BJ (cell line): ENCODE results near the gene HIPK2. TPM values are rescaled to one million over a fixed set of nuclear protein-coding genes. Genes with fewer than 3 reads are reported as not detected.

ENCODE experiments used
- CTCF ChIA-PET: fragments of 350-600 bp; formaldehyde crosslinking; extraction: SDS; loops from one replicate; lab custom pipeline; 2021; ENCODE audit warnings: antibody characterized with exemption, inconsistent platforms; lab: Yijun Ruan, JAX
- POLR2A ChIA-PET: fragments of 300-600 bp; sonication (Branson Sonifier 250); formaldehyde crosslinking; extraction: SDS; loops from one replicate; lab custom pipeline; 2021; ENCODE audit warnings: antibody characterized with exemption; lab: Charles Lee
- DNase-seq: peaks from one replicate; pipeline ENCODE4 v3.0.0-alpha.2; 2011; ENCODE audit warnings: low read depth
- H3K27me3 ChIP-seq: 2 replicates; pipeline ENCODE4 v1.6.0; 2011; ENCODE audit warnings: low read length; ENCODE audit not compliant: control insufficient read depth, insufficient read depth
- H3K36me3 ChIP-seq: 2 replicates; pipeline ENCODE4 v1.5.1; 2011; ENCODE audit warnings: low read length; ENCODE audit not compliant: control insufficient read depth, insufficient read depth
- H3K4me3 ChIP-seq: 2 replicates; pipeline ENCODE4 v1.5.1; 2011; ENCODE audit warnings: low read depth, mild to moderate bottlenecking, control low read depth, low read length
- polyA plus RNA-seq: library from polyadenylated mRNA; depleted of rRNA; stranded (reverse); fragments of >200 nt; gene quantifications from 2 replicates; pipeline ENCODE4 v1.2.3, GENCODE V29; 2011
- TF ChIP-seq, protein P1 (sequence below): IDR thresholded peaks from 2 replicates; pipeline ENCODE4 v1.5.1; 2011; ENCODE audit warnings: low read depth, mild to moderate bottlenecking, control low read depth, inconsistent platforms, low read length, moderate library complexity; ENCODE audit not compliant: insufficient read depth

HIPK2 gene
- polyA plus RNA-seq, 1 experiment = 3.6 TPM

GRCh38 chr7:139750459-139751095 is 27.2 kb downstream of the HIPK2 start:
- no peak for DNase-seq
- TF ChIP-seq, protein P1, sequence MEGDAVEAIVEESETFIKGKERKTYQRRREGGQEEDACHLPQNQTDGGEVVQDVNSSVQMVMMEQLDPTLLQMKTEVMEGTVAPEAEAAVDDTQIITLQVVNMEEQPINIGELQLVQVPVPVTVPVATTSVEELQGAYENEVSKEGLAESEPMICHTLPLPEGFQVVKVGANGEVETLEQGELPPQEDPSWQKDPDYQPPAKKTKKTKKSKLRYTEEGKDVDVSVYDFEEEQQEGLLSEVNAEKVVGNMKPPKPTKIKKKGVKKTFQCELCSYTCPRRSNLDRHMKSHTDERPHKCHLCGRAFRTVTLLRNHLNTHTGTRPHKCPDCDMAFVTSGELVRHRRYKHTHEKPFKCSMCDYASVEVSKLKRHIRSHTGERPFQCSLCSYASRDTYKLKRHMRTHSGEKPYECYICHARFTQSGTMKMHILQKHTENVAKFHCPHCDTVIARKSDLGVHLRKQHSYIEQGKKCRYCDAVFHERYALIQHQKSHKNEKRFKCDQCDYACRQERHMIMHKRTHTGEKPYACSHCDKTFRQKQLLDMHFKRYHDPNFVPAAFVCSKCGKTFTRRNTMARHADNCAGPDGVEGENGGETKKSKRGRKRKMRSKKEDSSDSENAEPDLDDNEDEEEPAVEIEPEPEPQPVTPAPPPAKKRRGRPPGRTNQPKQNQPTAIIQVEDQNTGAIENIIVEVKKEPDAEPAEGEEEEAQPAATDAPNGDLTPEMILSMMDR = no peak
- POLR2A ChIA-PET = interaction anchor here (0.6 kb wide), 1 partner anchor 25 kb away, joined by 9 read pairs; no protein-coding TSS in a partner anchor
- Histone ChIP-seq H3K4me3 (no peak overlapping the region), H3K27me3 (no peaks in the 10 kb centered on the region), H3K36me3 (no peaks in the 10 kb centered on the region; the same call in 1 of the 2 replicates)
- CTCF ChIA-PET = interaction anchor here (1.5 kb wide), 1 partner anchor 8 kb away, joined by 4 read pairs; no protein-coding TSS in a partner anchor

DNA sequence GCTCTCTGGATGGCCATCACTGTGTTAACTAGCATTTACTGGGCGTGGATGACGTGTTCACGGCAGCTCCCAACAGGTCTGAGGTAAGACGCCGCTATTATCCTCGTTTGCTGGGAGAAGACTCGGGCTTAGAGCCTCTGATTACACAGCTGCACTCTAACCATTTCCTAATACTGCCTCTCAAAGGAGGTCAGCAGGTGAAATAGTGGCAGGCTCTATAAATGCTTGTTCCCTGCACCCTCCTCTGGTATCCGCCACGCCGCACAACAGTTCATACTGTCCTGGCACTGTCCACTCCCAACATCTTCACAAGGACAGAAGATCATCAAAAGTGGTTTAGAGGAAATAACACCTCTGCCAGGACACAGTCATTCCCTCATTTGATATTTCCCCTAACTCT is 28.3 kb downstream of the HIPK2 start:
- no peak for DNase-seq
- Histone ChIP-seq H3K36me3 (no peaks in the 10 kb centered on the region; the same call in 1 of the 2 replicates), H3K4me3 (no peak overlapping the region), H3K27me3 (no peaks in the 10 kb centered on the region)
- TF ChIP-seq, protein P1 = no peak
- ChIA-PET CTCF (no interaction called here), POLR2A (no interaction called here)

DNA sequence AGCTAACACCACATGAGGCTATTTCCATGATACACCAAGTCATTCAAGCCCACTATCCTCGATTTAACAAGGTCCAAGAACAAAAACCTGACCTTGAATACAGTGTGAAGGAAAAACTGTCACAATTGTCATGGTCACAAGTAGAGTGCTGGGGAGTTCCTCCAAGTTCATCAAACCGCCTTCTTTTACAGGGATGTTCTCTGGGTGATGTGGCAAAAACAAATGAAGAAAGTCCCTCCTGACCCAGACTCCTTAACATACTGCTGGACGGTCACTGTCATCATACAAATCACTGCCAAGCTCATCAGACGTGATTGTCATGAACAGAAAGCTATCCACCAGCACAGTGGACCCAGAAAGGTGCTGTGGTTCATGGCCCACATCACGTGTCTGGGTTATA is 28.9 kb downstream of the HIPK2 start:
- H3K27me3 ChIP-seq = no peaks in the 10 kb centered on the region
- POLR2A ChIA-PET = no interaction called here
- H3K36me3 ChIP-seq = no peaks in the 10 kb centered on the region
- H3K4me3 ChIP-seq = no peak overlapping the region
- no peak for DNase-seq
- CTCF ChIA-PET = no interaction called here
- TF ChIP-seq, protein P1 = no peak

DNA sequence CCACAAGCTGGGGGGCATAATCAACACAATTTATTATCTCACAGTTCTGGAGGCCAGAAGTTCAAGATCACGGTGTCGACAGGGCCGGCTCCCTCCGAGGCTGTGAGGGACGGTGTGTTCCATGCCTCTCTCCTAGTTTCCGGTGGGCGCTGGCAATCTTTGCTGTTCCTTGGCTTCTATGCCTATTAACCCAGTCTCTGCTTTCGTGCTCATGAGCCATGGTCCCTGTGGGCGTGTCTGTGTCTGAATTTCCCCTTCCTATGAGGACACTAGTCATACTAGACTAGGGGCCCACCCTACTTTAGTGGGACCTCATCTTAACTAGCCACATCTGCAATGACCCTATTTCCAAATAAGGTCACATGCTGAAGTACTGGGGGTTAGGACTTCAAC is 29.4 kb downstream of the HIPK2 start:
- ChIA-PET POLR2A (no interaction called here), CTCF (interaction anchor here (0.7 to 1.1 kb wide), 2 partner anchors 11 to 15 kb away, joined by 3 to 4 read pairs; no protein-coding TSS in a partner anchor)
- H3K27me3 ChIP-seq = no peaks in the 10 kb centered on the region
- no peak overlapping the region for H3K4me3 ChIP-seq
- TF ChIP-seq, protein P1 = no peak
- no peak for DNase-seq
- H3K36me3 ChIP-seq = no peaks in the 10 kb centered on the region

DNA sequence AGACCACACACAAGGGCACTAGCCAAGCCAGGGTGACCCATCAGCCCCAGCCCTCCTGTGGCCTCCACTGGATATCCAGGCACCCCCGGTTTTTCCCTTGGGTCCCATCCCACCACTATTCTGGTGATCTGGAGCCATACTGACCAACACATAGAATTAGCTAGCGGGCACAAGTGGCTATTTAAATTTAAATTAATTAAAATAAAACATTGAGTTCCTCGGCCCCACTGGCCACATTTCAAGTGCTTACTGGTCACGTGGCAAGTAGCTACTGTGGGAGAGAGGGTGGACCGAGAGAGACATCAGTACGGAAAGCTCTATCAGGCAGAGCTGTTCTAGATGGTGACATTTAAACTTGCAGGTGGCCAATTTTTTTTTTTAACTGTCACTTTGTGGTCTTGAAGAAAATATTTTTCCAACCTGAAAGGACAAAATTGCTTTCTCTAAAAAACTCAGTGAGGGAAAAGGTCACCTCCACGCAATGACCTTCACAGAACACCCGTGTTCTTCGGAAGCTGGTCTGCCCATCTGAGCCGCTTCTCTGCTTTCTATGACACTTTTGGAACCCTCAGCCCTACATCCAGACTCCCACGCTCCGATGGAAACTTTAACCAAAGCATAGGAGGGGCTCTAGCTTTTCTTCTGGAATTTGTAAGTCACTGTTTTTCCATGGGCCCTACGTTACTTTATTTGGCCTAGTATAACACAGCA is 30.0 kb downstream of the HIPK2 start:
- DNase-seq = no peak
- TF ChIP-seq, protein P1 = no peak
- CTCF ChIA-PET = interaction anchor here (0.6 to 1.9 kb wide), 6 partner anchors 11 to 533 kb away, joined by 3 to 5 read pairs (median 4); no protein-coding TSS in a partner anchor
- POLR2A ChIA-PET = no interaction called here
- Histone ChIP-seq H3K4me3 (no peak overlapping the region), H3K27me3 (no peaks in the 10 kb centered on the region), H3K36me3 (no peaks in the 10 kb centered on the region)
